Stimulated activated CD4-positive, alpha-beta T cell treated with anti-CD3 and anti-CD28 coated beads, Interleukin-1b, Interleukin-23, amount 100 ng/mL, for 4 hours (primary cell): Measurements from ENCODE around the gene TCF3.
A peak's percentile ranks its signal among the peaks of the same experiment; 100 is the strongest.

Experiments used
- DNase-seq, 2 donors: peaks; one replicate each; pipeline ENCODE4 v3.0.0-alpha.2; 2020; ENCODE audit warnings: low read depth in 2 of 2

TCF3 gene

GRCh38 chr19:1631557-1632100 is 20.8 kb downstream of the TCF3 start:
- DNase-seq, result no peak

- no peak for DNase-seq
These were observed 21.6 kb downstream of the TCF3 start for GRCh38 chr19:1630811-1631210.

GRCh38 chr19:1630012-1630411 is 22.4 kb downstream of the TCF3 start:
- DNase-seq, result no peak

GRCh38 chr19:1629256-1629808 is 23.1 kb downstream of the TCF3 start:
- no peak for DNase-seq

DNA sequence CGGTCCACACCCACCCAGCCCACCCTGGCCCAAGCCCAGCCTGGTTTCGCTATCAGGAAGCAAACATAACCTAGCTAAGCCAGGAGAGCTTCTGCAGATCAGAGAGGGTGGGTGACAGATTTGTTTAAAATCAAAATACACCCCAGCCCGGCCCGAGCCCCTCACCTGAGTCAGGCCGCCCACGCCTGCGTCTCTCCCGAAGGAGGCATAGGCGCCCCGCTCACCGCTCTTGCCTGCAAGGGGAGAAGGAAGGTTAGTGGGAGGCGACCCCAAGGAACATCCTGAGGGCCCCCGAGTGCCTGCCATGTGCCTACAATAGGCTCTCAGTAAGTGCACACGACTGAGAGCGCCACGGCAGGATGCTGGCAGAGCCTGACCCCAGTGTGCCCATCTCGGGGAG is 25.2 kb downstream of the TCF3 start:
- no peak for DNase-seq

DNA sequence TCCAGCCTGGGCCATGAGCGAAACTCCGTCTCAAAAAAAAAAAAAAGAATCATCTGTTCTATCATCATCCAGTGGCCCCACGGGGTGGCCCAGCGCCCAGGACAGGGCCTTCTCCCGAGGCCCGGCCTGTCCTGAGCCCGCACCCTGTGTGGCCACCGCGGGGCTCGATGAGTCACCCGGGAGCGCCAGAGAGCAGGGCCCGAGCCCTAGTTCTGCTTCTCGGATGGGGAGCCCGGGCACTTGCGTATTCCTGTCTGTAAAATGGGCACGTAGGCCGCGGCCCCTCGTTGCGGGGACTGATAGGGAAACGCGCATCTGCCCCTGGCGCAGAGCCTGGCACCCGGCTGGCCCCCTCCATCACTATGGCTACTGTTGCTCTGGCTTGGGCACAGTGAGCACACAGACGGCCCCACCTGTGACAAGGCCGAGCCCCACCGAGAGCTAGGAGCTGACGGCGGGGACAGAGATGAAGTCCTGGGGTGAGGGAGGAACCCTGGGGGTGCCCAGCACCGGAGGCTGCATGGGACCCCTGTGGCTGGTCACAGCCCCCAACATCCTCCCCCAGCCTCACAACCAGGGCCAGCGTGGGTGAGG is 25.9 kb downstream of the TCF3 start:
- no peak for DNase-seq

DNA sequence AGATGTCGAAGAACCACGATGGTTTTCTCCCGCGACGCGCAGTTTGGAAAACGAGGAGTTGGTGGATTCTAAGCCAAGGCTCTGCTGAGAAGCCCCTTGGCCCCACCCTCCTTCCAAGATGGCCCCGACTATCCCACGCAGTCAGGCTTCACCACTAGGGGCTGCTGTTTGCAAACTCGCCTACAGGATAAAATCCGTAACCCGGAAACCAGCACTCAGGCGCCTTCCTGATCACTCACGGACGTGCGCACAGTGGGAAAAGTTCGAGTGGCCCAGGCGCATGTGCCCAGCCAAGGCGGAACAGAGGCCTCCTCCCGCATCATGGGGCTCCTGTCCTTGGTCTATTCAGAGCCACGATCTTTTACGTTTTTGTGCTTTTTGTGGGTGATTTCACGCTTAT is 28.0 kb downstream of the TCF3 start:
- DNase-seq, result peak in 1 of 2 donors; percentile 36

DNA sequence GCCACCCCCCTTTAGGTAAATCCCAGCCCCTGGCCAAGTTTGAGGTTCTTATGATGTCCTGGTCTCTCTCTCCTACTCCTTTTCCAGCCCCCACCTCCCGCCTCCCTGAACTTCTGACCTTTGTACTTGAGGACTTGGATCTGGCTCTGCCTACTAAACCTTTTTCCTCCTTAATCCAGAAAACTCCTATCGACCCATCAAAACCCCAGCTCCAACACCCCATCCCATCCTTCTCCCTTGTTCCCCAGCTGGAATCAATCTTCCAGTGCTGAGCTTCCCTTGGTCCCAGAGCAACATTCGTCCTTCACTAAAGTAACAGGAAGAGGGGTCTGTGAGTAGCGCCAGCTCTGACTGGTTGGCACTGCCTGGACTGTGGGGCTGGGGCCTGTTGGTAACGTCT is 29.9 kb downstream of the TCF3 start:
- no peak for DNase-seq

DNA sequence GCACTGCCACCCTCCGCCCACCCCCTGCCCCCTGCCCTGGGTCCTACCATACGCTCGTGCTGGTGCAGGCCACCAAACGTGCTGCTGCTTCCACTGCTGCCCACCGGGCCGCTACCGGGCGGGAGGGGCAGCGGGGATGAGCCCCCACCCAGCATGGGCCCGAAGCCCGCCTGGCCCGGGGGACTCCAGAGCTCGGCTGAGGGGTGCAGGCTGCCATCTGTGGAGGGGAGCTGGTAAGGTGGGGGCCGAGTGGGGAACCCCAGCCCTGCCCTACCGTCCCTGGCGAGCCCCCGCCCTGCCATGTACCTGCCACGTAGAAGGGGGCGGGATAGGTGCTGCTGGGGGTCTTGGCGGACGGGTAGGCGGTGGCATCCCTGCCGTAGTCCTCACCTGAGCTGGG is 30.4 kb downstream of the TCF3 start:
- no peak for DNase-seq

- DNase-seq, result no peak
These were observed 30.8 kb downstream of the TCF3 start for GRCh38 chr19:1621574-1621973.

DNA sequence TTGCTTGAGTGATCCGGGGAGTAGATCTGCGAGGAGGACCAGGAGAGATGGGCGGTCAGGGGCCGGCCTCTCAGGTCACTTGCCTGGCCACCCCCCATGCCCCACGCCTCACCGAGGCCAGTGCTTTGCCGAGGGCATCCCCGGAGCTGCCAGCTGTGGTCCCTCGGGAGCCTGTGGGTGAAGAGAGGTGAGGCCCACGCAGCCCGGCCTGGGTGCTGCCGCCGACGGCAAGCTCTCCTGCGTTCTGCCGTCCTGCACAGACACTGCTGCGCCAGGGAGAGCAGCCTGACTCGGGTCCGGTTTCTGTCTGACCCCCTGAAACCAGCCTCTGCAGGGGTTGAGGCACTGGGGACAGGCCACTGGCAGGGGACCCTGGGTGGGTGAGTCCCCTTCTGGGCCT is 31.4 kb downstream of the TCF3 start:
- no peak for DNase-seq

DNA sequence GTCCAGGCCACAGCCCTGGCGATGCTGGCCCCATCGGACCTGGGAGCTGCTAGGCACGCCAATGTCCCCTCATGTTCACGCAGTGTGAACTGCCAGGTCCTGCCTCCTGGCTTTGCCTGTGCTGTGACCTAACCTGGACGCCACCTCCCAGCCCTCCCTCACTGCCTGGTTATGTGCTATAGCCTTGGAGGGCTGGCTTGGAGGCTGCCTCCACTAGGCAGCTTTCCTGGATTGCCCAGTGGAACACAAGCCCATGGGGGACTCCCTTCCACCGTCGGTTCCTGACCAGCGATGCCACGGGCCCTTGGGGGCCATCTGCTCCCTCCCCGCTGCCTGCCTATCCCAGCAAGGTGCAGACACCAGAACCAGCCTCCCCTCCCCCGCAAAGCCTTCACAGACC is 31.9 kb downstream of the TCF3 start:
- no peak for DNase-seq

- no peak for DNase-seq
These were observed 32.7 kb downstream of the TCF3 start for GRCh38 chr19:1619703-1620102.

GRCh38 chr19:1619094-1619439 is 33.3 kb downstream of the TCF3 start:
- no peak for DNase-seq

DNA sequence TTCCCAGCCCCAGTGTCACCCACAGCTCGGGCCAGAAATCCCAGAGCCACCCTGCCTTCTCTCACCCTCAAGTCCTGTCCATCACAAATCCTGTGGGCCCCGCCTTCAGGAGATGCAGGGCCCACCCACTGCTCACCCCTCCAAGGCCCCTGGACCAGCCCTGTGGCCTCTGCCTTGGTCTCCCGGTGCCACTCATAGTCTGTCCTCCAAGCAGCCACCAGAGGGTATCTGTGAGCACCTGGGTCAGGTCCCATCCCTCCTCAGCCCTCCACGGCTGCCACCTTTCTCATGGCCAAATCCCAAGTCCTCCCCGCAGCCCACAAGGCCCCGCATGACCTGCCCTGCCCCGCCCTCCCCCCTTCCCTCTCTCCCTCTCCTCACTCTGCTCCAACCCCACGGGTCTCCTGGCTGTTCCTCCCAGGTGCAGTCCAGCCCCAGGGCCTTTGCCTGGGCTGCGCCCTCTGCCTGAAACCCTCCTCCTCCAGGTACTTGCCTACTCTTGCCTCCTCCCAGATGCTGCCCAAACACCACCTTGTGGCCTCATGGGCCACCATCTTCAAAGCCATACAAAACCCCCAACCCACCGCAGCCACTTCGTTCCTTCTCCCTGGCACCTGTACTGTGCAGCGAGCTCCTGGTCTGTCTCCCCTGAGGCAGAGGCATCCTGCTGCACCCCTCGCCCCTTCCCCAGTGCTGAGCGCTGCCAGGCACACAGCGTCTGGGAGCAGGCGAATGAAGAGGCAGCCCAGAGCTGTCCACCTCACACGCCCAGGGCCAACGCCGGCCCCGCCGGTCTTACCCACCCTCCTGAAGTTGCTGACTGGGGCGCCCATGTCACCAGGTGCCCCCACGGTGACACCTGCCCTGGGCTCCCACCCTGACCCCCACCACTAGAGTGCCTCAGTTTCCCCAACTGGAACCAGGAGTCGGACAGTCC is 34.0 kb downstream of the TCF3 start:
- DNase-seq, result no peak

DNA sequence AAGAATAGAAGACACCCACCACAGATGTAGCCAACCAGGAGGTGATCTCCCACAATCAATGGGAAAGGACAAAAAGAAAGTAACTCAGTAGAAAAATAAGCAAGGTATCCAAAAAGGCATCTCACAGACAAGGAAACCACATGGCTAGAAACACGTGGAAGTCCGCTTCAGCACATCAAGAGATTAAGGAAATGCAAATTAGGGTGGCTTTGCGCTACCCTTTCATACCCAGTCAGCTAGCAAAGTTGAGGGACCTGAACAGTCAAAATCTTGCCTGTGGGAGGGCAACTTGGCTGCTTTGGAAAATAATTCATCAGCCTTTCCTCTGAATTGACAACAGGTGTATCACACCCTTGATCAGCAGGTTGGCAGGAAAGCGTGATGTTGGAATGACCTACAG is 35.5 kb downstream of the TCF3 start:
- DNase-seq, result no peak

DNA sequence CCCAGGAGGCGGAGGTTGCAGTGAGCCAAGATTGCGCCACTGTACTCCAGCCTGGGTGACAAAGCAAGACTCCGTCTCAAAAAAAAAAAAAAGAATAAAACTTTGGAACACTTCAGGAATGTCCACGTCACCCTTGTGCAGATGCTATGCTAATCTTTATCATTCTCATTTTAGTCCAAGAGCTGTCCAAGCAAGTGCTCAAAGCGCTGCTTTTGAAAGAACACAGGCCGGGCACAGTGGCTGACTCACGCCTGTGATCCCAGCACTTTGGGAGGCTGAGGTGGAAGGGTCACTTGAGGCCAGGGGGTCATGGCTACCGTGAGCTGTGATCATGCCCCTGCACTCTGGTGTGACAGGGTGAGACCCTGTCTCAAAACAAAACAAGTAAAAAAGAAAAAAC is 36.0 kb downstream of the TCF3 start:
- no peak for DNase-seq

DNA sequence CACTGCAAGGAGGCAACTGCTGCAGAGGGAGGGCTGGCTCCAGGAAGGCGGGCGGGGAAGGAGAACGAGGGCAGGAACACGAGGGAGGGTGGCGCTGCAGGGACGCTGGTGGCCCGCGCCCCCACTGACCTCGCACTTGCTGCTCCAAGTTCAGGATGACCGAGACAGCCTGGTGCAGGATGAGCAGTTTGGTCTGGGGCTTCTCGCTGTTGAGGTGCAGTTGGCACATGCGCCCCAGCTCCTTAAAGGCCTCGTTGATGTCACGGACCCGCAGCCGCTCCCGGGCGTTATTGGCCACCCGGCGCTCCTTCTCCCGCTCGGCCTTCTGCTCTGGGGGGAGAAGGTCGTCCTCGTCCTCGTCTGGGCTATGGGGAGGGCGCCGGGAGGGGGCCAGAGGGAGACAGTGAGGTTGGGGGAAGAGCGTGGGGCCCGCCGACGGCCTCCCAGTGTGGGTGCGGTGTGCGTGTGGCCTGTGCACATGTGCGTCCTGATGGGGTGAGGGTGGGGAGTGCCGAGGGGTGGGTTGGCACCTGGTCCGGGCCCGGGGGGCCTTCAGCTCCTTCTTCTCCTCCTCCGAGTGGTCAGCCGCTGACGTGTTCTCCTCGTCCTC is 37.2 kb downstream of the TCF3 start:
- DNase-seq, result no peak

- DNase-seq, result no peak
These were observed 38.4 kb downstream of the TCF3 start for GRCh38 chr19:1613808-1614570.

DNA sequence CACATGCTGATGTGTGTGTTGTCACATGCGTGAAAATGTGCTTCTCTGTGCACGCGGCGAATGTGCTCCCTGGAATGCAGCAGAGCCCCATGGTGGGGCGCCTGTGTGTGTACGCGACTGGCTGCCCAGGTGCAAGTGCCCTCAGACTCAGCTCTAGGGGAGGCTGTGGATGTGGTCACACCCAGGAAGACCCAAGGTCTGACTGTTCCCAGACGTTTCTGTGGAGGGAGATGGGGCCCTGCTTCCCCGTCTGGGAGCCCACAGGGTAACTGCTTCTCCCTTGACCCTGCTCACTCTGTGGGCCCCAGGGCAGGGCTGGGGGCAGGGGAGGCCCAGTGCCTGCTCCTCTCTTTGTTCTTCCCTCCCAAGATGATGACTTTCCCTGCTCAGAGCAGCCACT is 39.3 kb downstream of the TCF3 start:
- DNase-seq, result no peak
